Measurements from ENCODE around the gene TRIM21. TPM values are rescaled to one million over a fixed set of nuclear protein-coding genes. Genes with fewer than 3 reads are reported as not detected.

TRIM21 gene
- total and polyA plus RNA-seq, 2 donors (not counting 1 experiment from before 2014, with no cell fraction given): 11.8 to 26.7 TPM

DNA sequence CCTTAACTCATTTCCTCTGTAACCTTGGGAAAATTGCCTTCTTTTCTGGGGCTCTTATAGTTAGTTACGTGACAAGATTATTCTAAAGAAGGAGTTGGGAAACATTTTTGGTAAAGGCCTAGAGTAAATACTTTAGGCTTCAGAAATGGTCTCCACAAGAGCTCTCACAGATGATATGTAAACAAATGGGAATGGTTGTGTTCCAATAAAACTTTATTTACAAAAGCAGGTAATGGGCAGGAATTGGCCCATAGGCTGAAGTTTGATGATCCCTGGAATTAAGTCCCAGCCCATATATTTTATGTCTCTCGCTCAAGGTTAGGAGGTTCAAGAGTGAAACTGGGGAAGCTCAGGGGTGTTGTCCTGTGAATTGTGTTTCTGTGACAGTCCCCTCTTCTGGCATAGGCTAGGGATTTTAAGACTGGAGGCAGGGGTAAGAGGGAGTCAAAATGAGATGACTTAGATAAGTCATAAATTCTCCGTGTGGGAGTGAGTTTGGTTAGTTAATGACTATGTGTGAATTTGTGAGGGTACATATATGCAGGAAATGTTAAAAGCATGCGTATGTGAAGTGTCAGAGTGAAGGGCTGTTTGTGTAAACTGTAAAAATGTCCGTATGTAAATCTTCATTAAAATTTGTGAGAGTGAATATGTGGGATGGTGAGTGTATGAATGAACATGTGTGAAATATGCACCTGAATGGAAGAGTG, 17.9 kb downstream of the TRIM21 start:
- no peaks in the 10 kb centered on the region for H3K27me3 Mint-ChIP-seq
- no peak for ATAC-seq (ENCODE audit: low read depth)
- Histone ChIP-seq H3K36me3 (replicated peaks in 1 of 2; ENCODE audit: control extremely low read depth in 1 of 2, control insufficient read depth in 1 of 2, extremely low read depth in 1 of 2, insufficient read depth in 2 of 2, low read length in 1 of 2) (no peaks in the 10 kb centered on the region), H2AFZ (ENCODE audit: insufficient read depth, low read depth, low read length, poor library complexity, severe bottlenecking) (no peak overlapping the region), H4K20me1 (ENCODE audit: control insufficient read depth, insufficient read depth, low read length, poor library complexity, severe bottlenecking) (no peaks in the 10 kb centered on the region), H3K4me1 (ENCODE audit: control insufficient read depth in 2 of 2, insufficient read depth in 2 of 2, low read length in 2 of 2) (no peaks in the 10 kb centered on the region), H3K4me3 (ENCODE audit: control extremely low read depth in 1 of 5, extremely low read depth in 1 of 5, insufficient read depth in 1 of 5, low read depth in 2 of 5, low read length in 4 of 5) (no peak overlapping the region), H3K27me3 (replicated peaks in 1 of 4; ENCODE audit: control extremely low read depth in 1 of 4, control insufficient read depth in 3 of 4, insufficient read depth in 4 of 4, low read length in 3 of 4) (peaks cover 0 to 3% (median 0%) of the 10 kb centered on the region in 4 experiments), H3K4me2 (replicated peaks; ENCODE audit: low read depth, low read length, poor library complexity, severe bottlenecking) (no peak overlapping the region), H3K9ac (ENCODE audit: low read length) (no peak overlapping the region), H3K27ac (ENCODE audit: low read length in 2 of 2) (no peak overlapping the region), H3K9me3 (ENCODE audit: control extremely low read depth in 1 of 3, control insufficient read depth in 2 of 3, insufficient read depth in 1 of 3, low read length in 2 of 3) (no peaks in the 10 kb centered on the region), H3K79me2 (ENCODE audit: control insufficient read depth, insufficient read depth, low read length) (no peaks in the 10 kb centered on the region)
- H3K9me3 Mint-ChIP-seq (ENCODE audit: insufficient read depth): no peaks in the 10 kb centered on the region
- DNase-seq: no peak
- H3K27ac Mint-ChIP-seq: no peak overlapping the region
- TF ChIP-seq, protein P1, sequence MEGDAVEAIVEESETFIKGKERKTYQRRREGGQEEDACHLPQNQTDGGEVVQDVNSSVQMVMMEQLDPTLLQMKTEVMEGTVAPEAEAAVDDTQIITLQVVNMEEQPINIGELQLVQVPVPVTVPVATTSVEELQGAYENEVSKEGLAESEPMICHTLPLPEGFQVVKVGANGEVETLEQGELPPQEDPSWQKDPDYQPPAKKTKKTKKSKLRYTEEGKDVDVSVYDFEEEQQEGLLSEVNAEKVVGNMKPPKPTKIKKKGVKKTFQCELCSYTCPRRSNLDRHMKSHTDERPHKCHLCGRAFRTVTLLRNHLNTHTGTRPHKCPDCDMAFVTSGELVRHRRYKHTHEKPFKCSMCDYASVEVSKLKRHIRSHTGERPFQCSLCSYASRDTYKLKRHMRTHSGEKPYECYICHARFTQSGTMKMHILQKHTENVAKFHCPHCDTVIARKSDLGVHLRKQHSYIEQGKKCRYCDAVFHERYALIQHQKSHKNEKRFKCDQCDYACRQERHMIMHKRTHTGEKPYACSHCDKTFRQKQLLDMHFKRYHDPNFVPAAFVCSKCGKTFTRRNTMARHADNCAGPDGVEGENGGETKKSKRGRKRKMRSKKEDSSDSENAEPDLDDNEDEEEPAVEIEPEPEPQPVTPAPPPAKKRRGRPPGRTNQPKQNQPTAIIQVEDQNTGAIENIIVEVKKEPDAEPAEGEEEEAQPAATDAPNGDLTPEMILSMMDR (IDR thresholded peaks at IDR 0.05): no peak
- TF ChIP-seq EZH2 (IDR thresholded peaks at IDR 0.05; ENCODE audit: borderline replicate concordance, insufficient read depth, low read depth, low read length, poor library complexity, severe bottlenecking): no peak
- H3K4me3 Mint-ChIP-seq: no peak overlapping the region
- intact Hi-C loops (cut with micrococcal nuclease): no loop called here
- ChIA-PET CTCF (no interaction called here), POLR2A (no interaction called here)
- no peaks in the 10 kb centered on the region for H3K4me1 Mint-ChIP-seq
- whole genome bisulfite sequencing (ENCODE audit: insufficient coverage): 96% methylated on average over 4 of the region's 5 CpGs

DNA sequence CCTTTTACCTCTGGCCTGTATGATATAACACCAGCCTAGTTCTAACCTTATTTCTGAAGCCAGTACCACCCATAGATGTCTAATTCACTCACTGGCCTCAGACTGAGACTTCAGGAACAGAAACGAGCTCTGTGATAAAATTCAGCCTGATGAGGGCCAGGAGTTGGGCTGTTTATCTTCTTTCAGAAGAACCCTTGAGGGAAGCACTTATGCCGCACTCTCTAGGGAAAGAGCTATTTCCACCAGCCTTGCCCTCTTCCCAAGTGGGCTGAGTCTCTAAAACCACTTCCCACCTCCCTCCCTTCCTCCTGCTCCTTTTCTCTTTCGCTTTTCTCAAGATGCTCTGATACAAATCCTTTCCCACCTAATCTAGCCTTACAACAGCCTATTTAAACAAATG, 23.3 kb downstream of the TRIM21 start:
- WGBS (ENCODE audit: insufficient coverage): 89% methylated on average over 1 of the region's 3 CpGs
- TF ChIP-seq EZH2 (IDR thresholded peaks at IDR 0.05; ENCODE audit: borderline replicate concordance, insufficient read depth, low read depth, low read length, poor library complexity, severe bottlenecking): no peak
- TF ChIP-seq, protein P1 (IDR thresholded peaks at IDR 0.05): no peak
- Mint-ChIP-seq H3K4me3 (no peak overlapping the region), H3K9me3 (ENCODE audit: insufficient read depth) (no peaks in the 10 kb centered on the region), H3K27me3 (peaks cover 2% of the 10 kb centered on the region), H3K27ac (no peak overlapping the region), H3K4me1 (no peaks in the 10 kb centered on the region)
- no peak for ATAC-seq (ENCODE audit: low read depth)
- no peak overlapping the region for H3K4me2 ChIP-seq (replicated peaks; ENCODE audit: low read depth, low read length, poor library complexity, severe bottlenecking)
- no peaks in the 10 kb centered on the region for H3K36me3 ChIP-seq (replicated peaks in 1 of 2; ENCODE audit: control extremely low read depth in 1 of 2, control insufficient read depth in 1 of 2, extremely low read depth in 1 of 2, insufficient read depth in 2 of 2, low read length in 1 of 2)
- DNase-seq: no peak
- peaks cover 0 to 3% (median 0%) of the 10 kb centered on the region in 4 experiments for H3K27me3 ChIP-seq (replicated peaks in 1 of 4; ENCODE audit: control extremely low read depth in 1 of 4, control insufficient read depth in 3 of 4, insufficient read depth in 4 of 4, low read length in 3 of 4)
- intact Hi-C loops (cut with micrococcal nuclease): no loop called here
- ChIA-PET CTCF (no interaction called here), POLR2A (no interaction called here)
- no peaks in the 10 kb centered on the region for H3K79me2 ChIP-seq (ENCODE audit: control insufficient read depth, insufficient read depth, low read length)
- no peak overlapping the region for H2AFZ ChIP-seq (ENCODE audit: insufficient read depth, low read depth, low read length, poor library complexity, severe bottlenecking)
- no peaks in the 10 kb centered on the region for H4K20me1 ChIP-seq (ENCODE audit: control insufficient read depth, insufficient read depth, low read length, poor library complexity, severe bottlenecking)
- no peaks in the 10 kb centered on the region for H3K9me3 ChIP-seq (ENCODE audit: control extremely low read depth in 1 of 3, control insufficient read depth in 2 of 3, insufficient read depth in 1 of 3, low read length in 2 of 3)
- H3K4me1 ChIP-seq (ENCODE audit: control insufficient read depth in 2 of 2, insufficient read depth in 2 of 2, low read length in 2 of 2): no peaks in the 10 kb centered on the region
- H3K27ac ChIP-seq (ENCODE audit: low read length in 2 of 2): no peak overlapping the region
- no peak overlapping the region for H3K4me3 ChIP-seq (ENCODE audit: control extremely low read depth in 1 of 5, extremely low read depth in 1 of 5, insufficient read depth in 1 of 5, low read depth in 2 of 5, low read length in 4 of 5)
- H3K9ac ChIP-seq (ENCODE audit: low read length): no peak overlapping the region
